Measurements from ENCODE around the gene KRT6A.

The KRT6A gene

DNA sequence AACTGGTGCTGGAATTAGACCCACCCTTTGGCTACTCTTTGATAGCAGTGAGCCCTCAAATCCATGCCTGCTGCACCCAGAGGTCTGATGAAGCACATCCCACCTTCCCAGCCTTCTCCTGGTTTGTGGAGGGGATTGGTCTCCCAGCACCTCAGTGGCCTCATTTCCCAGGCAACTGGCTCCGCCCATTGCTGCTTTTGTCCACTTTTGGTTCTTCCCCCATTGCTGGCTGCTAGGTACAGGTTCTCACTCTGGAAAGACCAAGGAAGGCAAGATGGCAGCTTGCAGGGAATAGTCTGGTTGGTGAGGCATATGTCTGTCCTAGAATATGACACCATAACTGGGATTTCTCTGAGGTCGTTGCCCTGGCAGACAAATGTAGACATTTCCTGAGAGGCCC lies 37.3 kb upstream of the KRT6A start:
- in situ Hi-C loops (cut with HindIII; ENCODE audit: low pct_unique_long_range_greater_than_20kb, low sequenced_read_pairs) = no loop called here
- TF ChIP-seq JUND (IDR thresholded peaks at IDR 0.05; ENCODE audit: low read depth) = no peak
- no peak for DNase-seq (ENCODE audit: low read depth in 1 of 2, low spot score in 1 of 2)

DNA sequence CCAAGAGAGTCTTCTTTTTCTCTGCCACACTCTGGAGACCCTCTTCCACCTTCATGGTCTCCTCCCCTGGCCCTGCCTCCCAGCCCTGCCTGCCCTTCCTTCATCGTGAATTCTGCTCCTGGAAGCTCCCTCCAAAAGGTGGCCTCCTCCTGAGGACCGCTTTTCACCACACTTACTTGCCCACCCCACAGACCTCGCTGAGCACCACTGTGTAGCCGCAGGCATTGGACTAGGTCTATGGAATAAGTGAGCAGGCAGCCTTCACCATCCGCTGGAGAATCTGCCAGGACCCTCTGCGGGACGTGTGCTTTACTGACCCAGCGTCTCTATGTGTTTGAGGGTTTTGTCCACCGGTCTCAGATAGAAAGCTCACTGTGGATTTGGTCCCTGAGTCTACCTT lies 36.8 kb upstream of the KRT6A start:
- in situ Hi-C loops (cut with HindIII; ENCODE audit: low pct_unique_long_range_greater_than_20kb, low sequenced_read_pairs) = no loop called here
- no peak for TF ChIP-seq JUND (IDR thresholded peaks at IDR 0.05; ENCODE audit: low read depth)
- DNase-seq (ENCODE audit: low read depth in 1 of 2, low spot score in 1 of 2) = no peak

DNA sequence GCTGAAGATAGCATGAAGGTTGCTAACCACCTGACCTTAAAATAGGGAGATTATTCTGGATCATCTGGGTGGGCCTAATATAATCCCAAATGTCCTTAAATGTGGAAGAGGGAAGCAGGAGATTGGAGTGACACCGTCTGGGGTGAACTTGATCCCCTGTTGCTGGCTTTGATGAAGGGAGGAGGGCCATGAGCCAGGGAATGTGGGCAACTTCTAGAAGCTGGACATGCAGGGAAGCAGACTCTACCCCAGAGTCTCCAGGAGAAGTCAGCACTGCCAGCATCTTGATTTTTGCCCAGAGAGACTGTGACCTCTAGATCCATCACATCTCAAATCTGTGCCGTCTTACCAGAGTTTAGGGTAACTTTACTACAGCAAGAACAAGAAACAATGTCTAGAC lies 36.4 kb upstream of the KRT6A start:
- in situ Hi-C loops (cut with HindIII; ENCODE audit: low pct_unique_long_range_greater_than_20kb, low sequenced_read_pairs) = no loop called here
- TF ChIP-seq JUND (IDR thresholded peaks at IDR 0.05; ENCODE audit: low read depth) = no peak
- no peak for DNase-seq (ENCODE audit: low read depth in 1 of 2, low spot score in 1 of 2)

DNA sequence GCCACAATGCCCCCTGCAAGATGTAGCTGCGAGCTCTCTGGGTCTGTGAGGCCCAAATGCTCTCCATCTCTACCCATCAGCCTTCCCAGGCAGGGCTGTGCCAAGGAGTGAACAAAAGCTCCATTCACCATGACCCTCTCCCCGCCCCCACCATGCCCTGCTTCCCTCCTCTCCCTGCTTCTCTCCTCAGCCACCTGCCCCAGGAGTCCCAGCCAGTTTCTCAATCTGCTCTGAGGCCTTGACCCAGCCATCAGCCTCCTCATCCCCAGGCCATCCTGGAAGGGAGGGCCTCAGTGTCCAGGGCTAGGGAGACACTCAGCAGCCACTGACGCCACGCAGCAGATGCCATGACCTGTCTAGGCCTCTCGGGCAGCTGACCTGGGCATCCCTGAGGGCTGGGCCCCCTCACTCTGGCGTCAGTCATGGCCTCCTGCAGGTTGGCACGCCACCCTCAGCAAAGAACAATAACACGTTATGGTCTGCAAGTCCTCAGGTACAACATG lies 35.6 kb upstream of the KRT6A start:
- in situ Hi-C loops (cut with HindIII; ENCODE audit: low pct_unique_long_range_greater_than_20kb, low sequenced_read_pairs) = no loop called here
- TF ChIP-seq JUND (IDR thresholded peaks at IDR 0.05; ENCODE audit: low read depth) = no peak
- DNase-seq (ENCODE audit: low read depth in 1 of 2, low spot score in 1 of 2) = no peak

DNA sequence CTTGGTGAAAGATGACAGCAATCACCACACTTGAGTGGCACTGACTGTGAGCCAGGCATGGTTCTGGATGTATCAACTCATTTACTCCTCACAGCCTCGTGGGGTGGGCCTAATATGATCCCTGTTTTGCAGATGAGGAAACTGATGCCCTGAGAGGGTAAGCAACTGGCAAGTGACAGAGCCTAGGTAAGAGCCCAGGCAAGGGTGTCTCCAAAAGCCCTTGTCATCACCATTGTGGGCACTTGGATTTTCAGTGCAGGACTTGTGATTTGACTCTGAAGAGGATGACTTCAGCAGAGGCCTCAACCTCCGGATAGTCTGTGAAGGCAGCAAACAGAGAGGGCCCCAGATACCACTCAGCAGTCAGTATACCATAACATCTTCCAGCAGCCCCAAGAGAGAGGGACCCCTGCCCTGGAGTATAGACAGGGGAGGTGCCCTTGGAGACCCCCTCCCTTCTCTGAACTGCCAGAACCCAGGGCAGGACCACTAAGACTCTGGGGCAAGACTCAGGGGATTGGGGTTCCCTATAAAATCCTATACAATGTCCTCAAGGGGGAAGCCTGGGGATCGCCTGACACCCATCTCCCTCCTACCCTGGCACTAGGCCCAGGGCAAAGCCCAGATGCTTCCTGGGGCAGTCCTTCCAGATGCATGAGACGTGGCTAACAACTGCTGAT lies 34.2 kb upstream of the KRT6A start:
- DNase-seq (ENCODE audit: low read depth in 1 of 2, low spot score in 1 of 2) = no peak
- TF ChIP-seq JUND (IDR thresholded peaks at IDR 0.05; ENCODE audit: low read depth) = no peak
- in situ Hi-C loops (cut with HindIII; ENCODE audit: low pct_unique_long_range_greater_than_20kb, low sequenced_read_pairs) = no loop called here

DNA sequence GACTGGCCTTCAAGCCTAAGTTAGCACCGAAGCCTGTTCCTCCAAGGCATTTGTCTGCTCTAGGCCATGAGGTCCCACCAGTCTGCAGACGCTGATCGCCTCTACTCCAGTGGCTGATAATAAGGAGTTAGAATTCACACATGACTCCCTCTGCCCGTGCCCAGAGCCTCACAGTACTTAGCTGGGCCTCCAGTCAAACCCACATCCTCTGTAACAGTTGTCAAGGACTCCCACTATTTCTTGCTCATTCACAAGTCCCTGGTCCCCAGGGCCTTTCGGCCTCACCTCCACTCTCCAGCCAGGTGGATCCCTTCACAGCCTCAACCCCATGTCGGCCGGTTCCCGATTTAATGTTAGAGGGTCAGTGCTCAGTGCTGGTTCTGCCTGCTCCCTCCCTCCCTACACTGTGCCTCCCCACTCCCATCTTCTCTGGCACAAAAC lies 33.5 kb upstream of the KRT6A start:
- in situ Hi-C loops (cut with HindIII; ENCODE audit: low pct_unique_long_range_greater_than_20kb, low sequenced_read_pairs) = no loop called here
- no peak for DNase-seq (ENCODE audit: low read depth in 1 of 2, low spot score in 1 of 2)
- no peak for TF ChIP-seq JUND (IDR thresholded peaks at IDR 0.05; ENCODE audit: low read depth)

DNA sequence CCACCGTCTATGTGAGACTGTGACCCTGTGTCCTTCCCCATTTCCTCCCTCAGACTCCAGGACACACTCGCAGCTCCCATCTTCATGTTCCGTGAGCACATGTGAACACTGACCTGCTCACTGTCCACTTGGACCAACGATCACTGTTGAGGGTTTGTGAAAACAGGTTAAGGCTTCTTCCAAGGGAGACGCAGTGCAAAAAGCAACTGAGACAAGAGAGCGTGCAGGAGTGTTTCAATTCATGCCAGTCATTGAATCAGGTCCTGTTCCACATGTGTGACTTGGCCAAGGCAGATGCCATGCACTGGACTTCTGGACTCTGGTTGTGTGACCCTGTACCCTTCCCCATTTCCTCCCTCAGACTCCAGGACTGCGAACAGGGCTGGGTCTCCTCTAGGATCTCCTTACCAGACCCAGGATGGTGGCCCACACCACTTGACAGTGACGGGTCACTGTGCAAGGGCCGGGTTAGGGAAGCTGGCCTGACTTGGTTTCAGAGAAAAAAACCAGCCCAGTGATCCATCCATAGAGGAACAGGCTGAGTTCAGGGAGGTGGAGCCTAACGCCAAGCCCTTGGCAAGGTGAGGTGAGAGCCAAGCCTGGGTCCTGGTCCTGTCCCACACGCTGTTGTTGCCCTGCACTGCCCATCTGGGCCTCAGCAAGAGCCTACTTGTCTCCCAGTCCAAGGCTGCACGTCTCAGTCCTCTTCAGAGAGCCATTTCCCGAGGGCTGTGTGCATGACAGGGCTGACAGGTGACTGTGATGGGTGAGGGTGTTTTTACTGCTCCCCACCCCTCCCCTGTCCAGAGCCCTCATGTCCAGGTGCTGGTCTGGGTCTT lies 32.8 kb upstream of the KRT6A start:
- in situ Hi-C loops (cut with HindIII; ENCODE audit: low pct_unique_long_range_greater_than_20kb, low sequenced_read_pairs) = no loop called here
- no peak for DNase-seq (ENCODE audit: low read depth in 1 of 2, low spot score in 1 of 2)
- no peak for TF ChIP-seq JUND (IDR thresholded peaks at IDR 0.05; ENCODE audit: low read depth)

DNA sequence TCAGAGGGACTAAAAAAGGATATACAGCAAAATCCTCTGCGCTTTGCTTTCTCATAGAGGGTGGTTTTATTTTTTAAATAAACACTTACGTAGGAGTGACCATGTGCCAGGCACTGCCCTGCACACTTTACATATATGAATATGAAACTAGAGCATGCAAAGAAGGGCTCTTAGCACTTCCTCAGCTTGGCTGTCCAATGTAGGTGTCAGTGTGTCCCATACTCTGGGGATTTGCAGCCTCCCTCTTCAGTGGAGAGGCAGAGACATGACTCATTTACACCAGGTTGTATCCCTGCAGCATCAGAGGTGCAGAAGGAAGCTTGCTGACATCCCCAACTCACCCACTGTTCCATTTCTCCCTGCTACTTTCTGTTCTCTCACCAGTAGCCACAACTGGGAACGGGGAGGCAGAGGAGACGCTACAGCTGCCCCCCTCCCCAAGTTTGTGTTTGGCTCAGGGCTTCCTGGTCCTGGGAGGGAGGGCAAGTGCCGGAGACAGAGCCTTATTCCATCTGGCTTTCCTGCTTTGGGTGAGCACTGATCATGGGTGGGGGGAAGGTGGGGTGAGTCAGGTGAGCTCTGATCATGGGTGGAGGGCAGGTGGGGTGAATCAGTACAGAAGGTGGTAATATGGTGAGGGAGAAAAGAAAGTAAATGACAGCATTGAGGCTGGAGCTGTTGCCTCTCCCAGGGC lies 32.0 kb upstream of the KRT6A start:
- in situ Hi-C loops (cut with HindIII; ENCODE audit: low pct_unique_long_range_greater_than_20kb, low sequenced_read_pairs) = no loop called here
- no peak for TF ChIP-seq JUND (IDR thresholded peaks at IDR 0.05; ENCODE audit: low read depth)
- DNase-seq (ENCODE audit: low read depth in 1 of 2, low spot score in 1 of 2) = no peak

DNA sequence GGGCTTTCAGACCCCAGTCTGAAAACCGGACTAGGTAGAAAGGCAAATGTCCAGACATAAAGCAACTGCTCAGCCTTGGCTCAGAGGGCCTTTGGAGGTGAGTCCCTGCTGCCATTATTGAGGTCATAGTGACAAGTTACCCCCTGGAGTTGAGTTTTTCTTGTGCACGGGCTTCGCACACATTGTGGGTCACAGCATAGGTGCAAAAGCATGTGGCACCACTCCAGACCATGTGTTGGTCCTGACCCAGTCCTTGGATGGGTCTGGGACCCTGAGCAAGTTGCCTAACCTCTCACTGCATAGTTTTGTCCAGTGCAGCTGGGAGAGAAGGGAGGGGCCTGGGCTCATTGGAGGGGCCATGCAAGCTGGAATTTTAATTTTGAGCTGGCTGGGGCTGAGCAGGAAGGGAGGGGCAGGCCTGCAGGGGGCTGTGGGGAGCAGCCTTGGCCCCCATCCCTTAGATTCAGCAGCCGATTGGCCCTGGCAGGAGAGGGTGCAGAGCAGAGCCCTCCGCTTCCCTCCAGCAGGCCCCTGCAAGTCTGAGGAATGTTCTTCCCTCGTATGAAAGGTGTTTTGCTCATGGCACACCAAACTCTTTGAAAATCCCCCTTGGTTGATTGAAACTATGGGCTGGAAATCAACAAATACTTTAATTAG lies 31.3 kb upstream of the KRT6A start:
- in situ Hi-C loops (cut with HindIII; ENCODE audit: low pct_unique_long_range_greater_than_20kb, low sequenced_read_pairs) = no loop called here
- TF ChIP-seq JUND (IDR thresholded peaks at IDR 0.05; ENCODE audit: low read depth) = no peak
- DNase-seq (ENCODE audit: low read depth in 1 of 2, low spot score in 1 of 2) = no peak

DNA sequence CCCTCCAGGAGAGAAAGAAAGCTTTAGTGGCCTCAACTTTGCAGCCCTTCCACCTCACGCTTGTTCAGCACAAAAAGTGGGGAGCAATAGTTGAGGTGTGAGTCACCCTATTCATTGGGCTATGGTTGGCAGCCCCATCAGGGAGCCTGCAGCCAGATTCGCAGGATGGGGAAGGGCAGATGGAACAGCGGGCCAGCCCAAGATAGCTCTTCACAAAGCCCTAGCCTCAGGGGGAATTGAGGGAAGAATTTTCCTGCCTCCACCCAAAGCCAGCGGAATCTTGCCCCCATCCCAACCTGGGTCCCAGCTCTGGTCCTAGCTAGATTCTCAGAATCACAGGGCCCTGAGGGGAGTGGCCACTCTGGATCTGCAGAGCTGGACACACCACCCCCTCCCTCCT lies 30.8 kb upstream of the KRT6A start:
- TF ChIP-seq JUND (IDR thresholded peaks at IDR 0.05; ENCODE audit: low read depth) = no peak
- no peak for DNase-seq (ENCODE audit: low read depth in 1 of 2, low spot score in 1 of 2)
- in situ Hi-C loops (cut with HindIII; ENCODE audit: low pct_unique_long_range_greater_than_20kb, low sequenced_read_pairs) = no loop called here

DNA sequence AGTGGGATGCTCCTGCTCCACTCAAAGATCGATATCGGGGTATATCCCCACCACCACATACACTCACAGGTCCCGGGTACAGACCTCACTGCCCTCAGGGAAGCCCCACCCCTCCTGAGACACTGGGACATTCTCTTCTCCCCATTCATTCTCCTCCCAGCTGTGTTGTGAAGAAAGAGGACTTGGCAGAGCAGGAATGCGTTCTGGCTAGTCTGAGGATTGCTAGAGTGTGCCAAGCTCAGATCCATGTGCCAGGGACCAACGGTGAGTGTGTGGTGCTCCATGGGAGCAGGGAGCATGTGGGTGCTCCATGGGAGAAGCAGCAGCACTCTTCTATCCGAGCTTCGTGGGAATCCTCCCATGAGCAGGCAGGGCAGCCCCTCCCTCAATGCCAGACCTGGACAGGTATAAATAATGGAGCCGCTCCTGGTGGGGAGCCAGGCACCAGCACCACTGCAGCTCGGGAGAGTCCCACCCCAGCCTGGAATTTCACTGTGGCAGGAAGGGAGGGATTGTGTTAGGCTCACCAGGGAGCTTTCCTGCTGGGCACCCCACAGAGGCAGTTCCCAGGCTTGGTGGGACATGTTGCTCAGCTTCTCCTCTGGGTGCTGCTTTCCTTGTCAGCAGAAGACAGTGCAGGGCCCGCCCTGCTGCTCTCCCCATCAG lies 29.4 kb upstream of the KRT6A start:
- TF ChIP-seq JUND (IDR thresholded peaks at IDR 0.05; ENCODE audit: low read depth) = no peak
- no peak for DNase-seq (ENCODE audit: low read depth in 1 of 2, low spot score in 1 of 2)
- in situ Hi-C loops (cut with HindIII; ENCODE audit: low pct_unique_long_range_greater_than_20kb, low sequenced_read_pairs) = no loop called here
